Large intestine (tissue), 3 donors: ENCODE data around the gene PRSS56. TPM values are rescaled to one million over a fixed set of nuclear protein-coding genes. Genes with fewer than 3 reads are reported as not detected.

ENCODE experiments used
- DNase-seq, 2 donors: peaks; one replicate each; pipeline versions ENCODE4 v3.0.0 to v3.0.0-alpha.2; 2013
- H3K27ac ChIP-seq: one replicate; pipeline ENCODE4 v1.5.1; 2013; ENCODE audit warnings: low read length
- H3K27me3 ChIP-seq: 2 replicates; pipeline ENCODE4 v1.6.1; 2013; ENCODE audit warnings: low read length; ENCODE audit not compliant: control insufficient read depth, insufficient read depth
- H3K36me3 ChIP-seq: 2 replicates; pipeline ENCODE4 v1.6.1; 2013; ENCODE audit warnings: low read length; ENCODE audit not compliant: control insufficient read depth, insufficient read depth
- H3K4me1 ChIP-seq: one replicate; pipeline ENCODE4 v1.6.1; 2013; ENCODE audit warnings: low read length; ENCODE audit not compliant: control insufficient read depth, insufficient read depth
- H3K4me3 ChIP-seq: one replicate; pipeline ENCODE4 v1.5.1; 2013; ENCODE audit warnings: low read length
- H3K9me3 ChIP-seq: one replicate; pipeline ENCODE4 v1.6.1; 2013; ENCODE audit warnings: mild to moderate bottlenecking, low read depth, low read length, moderate library complexity; ENCODE audit not compliant: control insufficient read depth
- WGBS: methylation state at CpG from one replicate; pipeline ENCODE4 v1.1.5; 2013; ENCODE audit warnings: low lambda C conversion rate; ENCODE audit not compliant: insufficient coverage; 5-methylcytosine and 5-hydroxymethylcytosine counted together
- polyA plus RNA-seq: library from polyadenylated mRNA; unstranded; fragments of 120-200 nt; gene quantifications from one replicate; pipeline ENCODE4 v1.2.1, GENCODE V29; 2013

The PRSS56 gene
- polyA plus RNA-seq, 1 donor, result not detected

- no CpG with 5 or more reads among the region's 29 CpGs for WGBS
- peaks cover 3% of the 10 kb centered on the region for H3K4me1 ChIP-seq
- DNase-seq, result no peak
Measured at GRCh38 chr2:232481322-232482140, 38.7 kb upstream of the PRSS56 start.

GRCh38 chr2:232482301-232483238 is 37.6 kb upstream of the PRSS56 start:
- no CpG with 5 or more reads among the region's 31 CpGs for WGBS
- Histone ChIP-seq H3K4me1 (peaks cover 9% of the 10 kb centered on the region), H3K4me3 (no peak overlapping the region), H3K27me3 (peaks cover 50% of the 10 kb centered on the region), H3K36me3 (no peaks in the 10 kb centered on the region), H3K27ac (no peak overlapping the region), H3K9me3 (peaks cover 3% of the 10 kb centered on the region)
- no peak for DNase-seq

More at GRCh38 chr2:232481322-232482140, 38.7 kb upstream of the PRSS56 start:
- Histone ChIP-seq H3K27me3 (peaks cover 42% of the 10 kb centered on the region), H3K9me3 (no peaks in the 10 kb centered on the region), H3K27ac (no peak overlapping the region), H3K4me3 (no peak overlapping the region), H3K36me3 (no peaks in the 10 kb centered on the region)

GRCh38 chr2:232483311-232483922 is 36.8 kb upstream of the PRSS56 start:
- Histone ChIP-seq H3K4me3 (no peak overlapping the region), H3K4me1 (peaks cover 9% of the 10 kb centered on the region), H3K27me3 (peaks cover 56% of the 10 kb centered on the region), H3K27ac (no peak overlapping the region), H3K36me3 (no peaks in the 10 kb centered on the region), H3K9me3 (peaks cover 3% of the 10 kb centered on the region)
- no CpG with 5 or more reads among the region's 10 CpGs for WGBS
- DNase-seq, result no peak

DNA sequence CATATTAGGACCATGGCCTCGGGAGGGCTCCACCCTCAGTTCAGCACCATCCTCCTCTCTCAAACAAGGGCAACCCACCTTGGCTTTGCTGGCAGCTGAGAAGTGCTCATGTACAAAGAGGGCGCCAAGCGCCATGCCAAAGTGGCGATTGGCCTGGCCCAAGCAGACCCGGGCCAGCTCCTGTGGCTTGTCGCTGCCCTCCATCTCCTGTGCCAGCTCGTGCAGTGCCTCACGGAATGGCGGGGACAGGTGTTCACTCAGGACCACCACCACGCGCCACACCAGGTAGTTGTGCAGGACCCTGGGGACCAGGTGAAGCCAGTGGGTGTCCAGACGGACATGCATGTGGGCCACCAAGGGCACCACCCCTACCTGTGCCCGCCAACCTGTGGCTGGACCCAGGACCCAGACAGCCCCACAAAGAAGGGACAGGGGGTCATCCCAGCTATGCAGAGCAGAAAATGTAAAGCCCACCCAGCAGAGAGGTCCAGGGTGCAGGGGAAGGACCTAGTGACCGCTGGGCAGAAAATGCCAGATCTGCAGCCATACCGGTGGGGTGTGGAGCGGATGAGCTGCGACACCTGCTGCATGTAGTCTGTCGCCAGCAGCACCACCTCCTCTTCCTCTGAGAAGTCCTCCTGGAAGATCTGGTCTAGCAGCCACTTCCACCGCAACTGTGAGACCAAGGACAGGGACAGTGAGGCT is 36.1 kb upstream of the PRSS56 start:
- Histone ChIP-seq H3K4me3 (no peak overlapping the region), H3K9me3 (peaks cover 3% of the 10 kb centered on the region), H3K36me3 (no peaks in the 10 kb centered on the region), H3K27me3 (peaks cover 59% of the 10 kb centered on the region), H3K4me1 (peaks cover 9% of the 10 kb centered on the region), H3K27ac (no peak overlapping the region)
- DNase-seq, result no peak
- no CpG with 5 or more reads among the region's 19 CpGs for WGBS

DNA sequence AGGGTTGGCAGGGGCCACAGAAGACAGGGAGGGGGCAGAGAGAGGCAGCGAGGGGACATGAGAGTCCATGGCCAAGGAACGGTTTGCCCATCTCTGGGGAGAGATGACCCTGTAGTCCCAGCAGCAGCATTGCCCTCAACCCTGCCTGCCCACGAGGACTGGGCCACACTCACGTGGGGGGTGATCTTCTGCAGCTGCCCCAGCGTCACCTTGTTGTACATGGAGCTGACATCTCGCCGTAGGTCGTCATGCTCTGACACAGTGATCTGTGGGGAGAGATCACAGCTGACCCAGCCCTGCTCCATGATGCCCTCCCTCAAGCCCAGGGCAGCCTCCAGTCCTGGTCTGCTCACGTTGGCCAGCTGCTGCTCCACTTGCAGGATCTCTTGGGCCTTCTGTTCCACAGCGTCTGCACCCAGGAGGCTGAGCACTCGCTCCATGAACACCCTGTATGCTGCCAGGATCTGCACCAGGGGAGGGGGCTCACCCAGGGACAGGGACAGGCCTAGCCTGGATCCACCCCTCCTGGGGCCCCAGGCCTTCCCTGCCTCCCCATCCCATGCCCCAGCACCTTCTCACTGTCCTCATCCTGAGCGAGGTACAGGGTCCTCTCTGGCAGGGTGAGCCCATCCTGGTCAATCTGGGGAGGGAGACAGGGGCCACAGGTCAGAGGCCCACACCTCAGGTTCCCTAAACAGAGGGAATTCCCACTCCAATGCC is 35.4 kb upstream of the PRSS56 start:
- DNase-seq, result no peak
- Histone ChIP-seq H3K4me1 (peaks cover 9% of the 10 kb centered on the region), H3K27ac (no peak overlapping the region), H3K27me3 (peaks cover 61% of the 10 kb centered on the region), H3K9me3 (peaks cover 3% of the 10 kb centered on the region), H3K36me3 (no peaks in the 10 kb centered on the region), H3K4me3 (no peak overlapping the region)
- WGBS, result no CpG with 5 or more reads among the region's 12 CpGs

GRCh38 chr2:232485348-232485756 is 34.8 kb upstream of the PRSS56 start:
- Histone ChIP-seq H3K27ac (no peak overlapping the region), H3K4me3 (no peak overlapping the region), H3K4me1 (peaks cover 9% of the 10 kb centered on the region), H3K36me3 (no peaks in the 10 kb centered on the region), H3K27me3 (peaks cover 62% of the 10 kb centered on the region), H3K9me3 (peaks cover 3% of the 10 kb centered on the region)
- no CpG with 5 or more reads among the region's 22 CpGs for WGBS
- peak in 1 of 2 donors; percentile 6 for DNase-seq

GRCh38 chr2:232485757-232486557 is 34.2 kb upstream of the PRSS56 start:
- Histone ChIP-seq H3K27ac (no peak overlapping the region), H3K9me3 (peaks cover 3% of the 10 kb centered on the region), H3K4me1 (peaks cover 9% of the 10 kb centered on the region), H3K36me3 (no peaks in the 10 kb centered on the region), H3K4me3 (no peak overlapping the region), H3K27me3 (peaks cover 60% of the 10 kb centered on the region)
- peak in 1 of 2 donors; percentile 32 for DNase-seq
- WGBS, result no CpG with 5 or more reads among the region's 111 CpGs

GRCh38 chr2:232486558-232487384 is 33.4 kb upstream of the PRSS56 start:
- Histone ChIP-seq H3K27ac (no peak overlapping the region), H3K9me3 (peaks cover 3% of the 10 kb centered on the region), H3K36me3 (no peaks in the 10 kb centered on the region), H3K27me3 (peaks cover 60% of the 10 kb centered on the region), H3K4me3 (no peak overlapping the region), H3K4me1 (peaks cover 9% of the 10 kb centered on the region)
- DNase-seq, result peak in 1 of 2 donors; percentile 27
- WGBS, result no CpG with 5 or more reads among the region's 74 CpGs
